A549 treated with AZD9567 at 1 μM for 4 hours (cell line): ENCODE measurements around the gene MYO7B. TPM values are rescaled to one million over a fixed set of nuclear protein-coding genes. Genes with fewer than 3 reads are reported as not detected.

Source experiments
- total RNA-seq: library from RNA; stranded (reverse); fragments of 200-300 nt; extraction: Qiagen RNA extraction; gene quantifications from 5 replicates; pipeline ENCODE4 v1.2.3, GENCODE V29; 2022; ENCODE audit not compliant: insufficient read depth

MYO7B gene
- total RNA-seq: 0.10 to 0.13 TPM (median 0.11 TPM) in 4 of 5 replicates, not detected in the other

GRCh38 chr2:127535422-127535901, at the start of gene MYO7B:
TSS of gene MYO7B (plus strand) at chr2:127535683. CDS start at chr2:127559723, 24,040 bp downstream.

DNA sequence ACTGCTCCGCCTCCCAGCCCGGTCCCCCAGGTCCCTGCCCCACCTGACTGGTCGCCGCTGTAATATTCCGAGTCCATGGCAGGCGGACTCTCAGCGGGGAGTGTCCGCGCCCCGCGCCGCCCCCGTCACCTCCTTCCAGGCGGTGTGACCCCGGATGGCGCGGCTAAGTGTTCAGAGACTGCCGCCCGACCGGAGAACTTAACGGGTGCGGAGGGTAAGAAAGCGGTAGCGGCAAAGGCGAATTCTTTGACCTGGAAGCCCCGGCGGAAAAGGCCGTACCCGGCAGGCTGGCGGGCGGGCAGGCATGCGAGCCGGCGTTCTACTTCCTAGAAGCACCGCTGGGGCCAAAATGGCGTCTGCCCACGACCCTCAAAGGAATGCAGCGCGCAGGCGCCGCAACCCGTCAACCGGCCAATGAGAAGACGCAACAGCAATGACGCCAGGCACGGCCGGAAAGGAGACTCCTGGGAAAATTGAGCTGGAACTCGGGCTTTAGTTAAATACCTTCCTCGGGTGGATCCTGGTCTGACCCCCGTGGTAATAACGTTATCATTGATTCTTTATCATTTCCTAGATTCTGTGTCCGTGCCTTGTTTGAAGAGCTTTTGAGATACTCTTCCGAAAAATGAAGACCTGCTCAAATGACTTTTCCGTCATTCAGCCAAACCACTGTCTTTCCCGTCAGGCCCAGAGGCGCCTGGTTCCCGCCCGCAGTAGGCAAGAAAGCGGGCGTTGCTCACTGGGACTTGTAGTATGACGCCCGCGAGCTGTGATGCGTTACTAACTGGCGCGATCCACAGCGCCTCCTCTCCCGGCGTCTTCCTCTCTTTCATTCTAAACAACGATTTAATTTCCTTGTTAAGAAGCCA, 9.1 kb upstream of the MYO7B start, which contains the start of gene IWS1:
Gene IWS1, minus strand, starts transcription at position 358 of the 869 bp plus-strand sequence. Its CDS starts 281 bp downstream, at position 77.

DNA sequence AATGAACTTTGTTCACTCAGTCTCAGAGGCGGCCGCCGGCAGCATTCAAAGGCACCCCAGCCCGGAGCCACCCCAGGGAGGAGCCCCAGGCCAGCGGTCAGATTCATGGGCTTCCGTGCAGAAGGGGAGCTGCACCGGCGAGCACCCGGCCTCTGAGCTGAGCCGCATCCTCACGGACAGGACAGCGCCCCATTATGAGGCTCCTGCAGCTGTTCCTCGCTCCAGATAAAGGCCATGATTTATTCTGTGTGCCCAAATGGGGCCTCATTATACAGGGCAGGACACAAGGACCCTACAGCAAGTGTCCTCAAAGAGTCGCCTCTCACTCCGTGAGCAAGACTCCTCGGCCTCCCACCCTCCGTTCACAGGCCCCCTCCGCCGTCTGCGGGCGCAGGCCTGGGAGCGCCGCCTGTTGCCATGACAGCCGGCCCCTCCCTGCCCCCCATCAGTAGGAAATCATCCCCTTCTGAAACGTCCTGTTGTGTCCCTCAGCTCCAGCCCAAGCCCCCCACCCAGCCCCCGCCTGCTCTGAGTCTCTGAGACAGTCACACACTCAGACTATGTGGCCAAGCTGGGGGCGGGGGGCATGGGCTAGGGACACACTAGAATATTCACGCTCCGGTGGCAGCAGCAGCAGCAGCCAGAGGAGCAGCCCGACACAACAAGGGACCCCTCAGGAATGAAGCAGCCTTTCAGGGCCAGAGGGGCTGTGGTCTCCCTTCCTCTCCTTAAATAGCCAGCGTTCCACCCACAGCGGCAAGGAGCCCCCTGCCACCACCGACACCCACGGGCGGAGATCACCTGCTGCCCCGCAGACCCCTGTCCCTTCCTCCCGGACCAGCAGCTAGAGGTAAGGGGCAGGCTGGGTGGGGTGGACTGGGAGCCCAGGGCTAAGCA, 110.2 kb downstream of the MYO7B start, which contains the start of gene GPR17:
Gene GPR17, plus strand, starts transcription at position 759 of the 897 bp plus-strand sequence. CDS start 4,583 bp downstream, outside the sequence.

GRCh38 chr2:127675331-127676261, 140.1 kb downstream of the MYO7B start, which contains the start of gene LIMS2:
TSS of gene LIMS2 (minus strand) at chr2:127675530. CDS start at chr2:127675024, 506 bp downstream.

Other genes starting within 250 kb of the MYO7B start
- gene ERCC3, start 241.5 kb upstream of the MYO7B start, total RNA-seq: 41.0 to 48.8 TPM (median 43.8 TPM) in 5 replicates
- 10.4 to 21.0 TPM (median 19.4 TPM) in 5 replicates for gene MAP3K2, start 147.7 kb upstream of the MYO7B start, total RNA-seq
- 2.9 to 3.9 TPM (median 3.5 TPM) in 4 of 5 replicates, not detected in the other for gene PROC, start 117.3 kb upstream of the MYO7B start, total RNA-seq
- gene IWS1, start 9.2 kb upstream of the MYO7B start, total RNA-seq: 32.2 to 37.2 TPM (median 35.9 TPM) in 5 replicates
- 0.06 TPM in 3 of 5 replicates, not detected in the others for gene GPR17, start 110.5 kb downstream of the MYO7B start, total RNA-seq
- gene LIMS2, start 139.8 kb downstream of the MYO7B start, total RNA-seq: 2.9 to 7.1 TPM (median 5.4 TPM) in 5 replicates
- gene SFT2D3, start 165.8 kb downstream of the MYO7B start, total RNA-seq: 3.9 to 6.2 TPM (median 5.7 TPM) in 5 replicates